ENCODE measurements around the gene KNSTRN. TPM values are rescaled to one million over a fixed set of nuclear protein-coding genes. Genes with fewer than 3 reads are reported as not detected.

KNSTRN gene
- total RNA-seq, 3 donors from 2014 or later (not counting 1 experiment from before 2014, with no cell fraction given): 5.4 to 7.6 (median 5.6) TPM

GRCh38 chr15:40349163-40349562, 33.4 kb upstream of the KNSTRN start:
- DNase-seq (no peak), ATAC-seq (no peak)
- TF ChIP-seq CTCF (IDR thresholded peaks at IDR 0.05): no peak
- Histone ChIP-seq H3K4me1 (ENCODE audit: control insufficient read depth, insufficient read depth, low read length) (peaks cover 9% of the 10 kb centered on the region), H3K27ac (ENCODE audit: low read length) (no peak overlapping the region), H3K27me3 (ENCODE audit: control insufficient read depth, insufficient read depth, low read length) (no peaks in the 10 kb centered on the region), H3K9me3 (ENCODE audit: control insufficient read depth, insufficient read depth, low read length) (no peaks in the 10 kb centered on the region), H3K36me3 (ENCODE audit: control insufficient read depth, insufficient read depth, low read length) (no peaks in the 10 kb centered on the region), H3K4me3 (ENCODE audit: low read length) (no peak overlapping the region)
- H3K36me3 Mint-ChIP-seq: no peaks in the 10 kb centered on the region
- 89% methylated on average over 5 of the region's 5 CpGs for WGBS (ENCODE audit: insufficient coverage)
- no peak overlapping the region for H3K4me3 Mint-ChIP-seq
- no peaks in the 10 kb centered on the region for H3K27me3 Mint-ChIP-seq (ENCODE audit: low read depth in 2 of 2)
- intact Hi-C loops (cut with micrococcal nuclease): no loop called here
- H3K9me3 Mint-ChIP-seq: no peaks in the 10 kb centered on the region
- peaks cover 0 to 5% of the 10 kb centered on the region in 2 donors for H3K4me1 Mint-ChIP-seq
- H3K27ac Mint-ChIP-seq: no peak overlapping the region

GRCh38 chr15:40352281-40352901, 30.1 kb upstream of the KNSTRN start:
- Histone ChIP-seq H3K4me1 (ENCODE audit: control insufficient read depth, insufficient read depth, low read length) (peaks cover 4% of the 10 kb centered on the region), H3K9me3 (ENCODE audit: control insufficient read depth, insufficient read depth, low read length) (no peaks in the 10 kb centered on the region), H3K27ac (ENCODE audit: low read length) (no peak overlapping the region), H3K4me3 (ENCODE audit: low read length) (no peak overlapping the region), H3K27me3 (ENCODE audit: control insufficient read depth, insufficient read depth, low read length) (no peaks in the 10 kb centered on the region), H3K36me3 (ENCODE audit: control insufficient read depth, insufficient read depth, low read length) (no peaks in the 10 kb centered on the region)
- Mint-ChIP-seq H3K27ac (no peak overlapping the region), H3K4me3 (no peak overlapping the region), H3K9me3 (no peaks in the 10 kb centered on the region), H3K27me3 (ENCODE audit: low read depth in 2 of 2) (peaks cover 0 to 9% of the 10 kb centered on the region in 2 donors), H3K36me3 (no peaks in the 10 kb centered on the region), H3K4me1 (peaks cover 0 to 10% of the 10 kb centered on the region in 2 donors)
- DNase-seq (no peak), ATAC-seq (no peak)
- WGBS (ENCODE audit: insufficient coverage): 89% methylated on average over 6 of the region's 7 CpGs
- intact Hi-C loops (cut with micrococcal nuclease): no loop called here
- TF ChIP-seq CTCF (IDR thresholded peaks at IDR 0.05): no peak

DNA sequence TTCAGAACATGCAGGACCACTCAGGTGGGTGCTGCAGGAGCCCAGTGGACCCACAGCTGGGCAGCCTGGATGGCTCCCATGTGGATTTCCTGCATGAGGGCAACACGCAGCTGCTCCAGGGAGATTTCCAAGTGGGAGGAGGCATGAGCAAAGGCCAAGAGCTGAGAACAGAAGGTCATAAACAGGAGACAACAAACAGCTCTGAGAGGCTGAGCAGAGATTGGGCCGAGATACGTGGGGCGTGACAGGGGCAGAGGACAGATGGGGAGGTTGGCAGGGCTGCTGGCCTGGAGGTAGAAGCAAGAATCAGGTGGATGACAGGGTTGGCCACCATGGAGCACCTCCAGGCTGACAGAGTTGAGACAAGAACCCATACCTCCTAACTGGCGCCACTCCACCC, 28.8 kb upstream of the KNSTRN start:
- H3K27me3 ChIP-seq (ENCODE audit: control insufficient read depth, insufficient read depth, low read length): no peaks in the 10 kb centered on the region
- ATAC-seq (no peak), DNase-seq (no peak)
- no peaks in the 10 kb centered on the region for H3K36me3 ChIP-seq (ENCODE audit: control insufficient read depth, insufficient read depth, low read length)
- H3K36me3 Mint-ChIP-seq: no peaks in the 10 kb centered on the region
- peaks cover 0 to 9% of the 10 kb centered on the region in 2 donors for H3K27me3 Mint-ChIP-seq (ENCODE audit: low read depth in 2 of 2)
- intact Hi-C loops (cut with micrococcal nuclease): no loop called here
- WGBS (ENCODE audit: insufficient coverage): 91% methylated on average over 5 of the region's 5 CpGs
- no peaks in the 10 kb centered on the region for H3K9me3 ChIP-seq (ENCODE audit: control insufficient read depth, insufficient read depth, low read length)
- H3K4me3 ChIP-seq (ENCODE audit: low read length): no peak overlapping the region
- no peak for TF ChIP-seq CTCF (IDR thresholded peaks at IDR 0.05)
- no peak overlapping the region for H3K27ac ChIP-seq (ENCODE audit: low read length)
- H3K9me3 Mint-ChIP-seq: no peaks in the 10 kb centered on the region
- H3K4me1 Mint-ChIP-seq: peaks cover 1 to 15% of the 10 kb centered on the region in 2 donors
- no peak overlapping the region for H3K4me3 Mint-ChIP-seq
- peaks cover 14% of the 10 kb centered on the region for H3K4me1 ChIP-seq (ENCODE audit: control insufficient read depth, insufficient read depth, low read length)
- no peak overlapping the region for H3K27ac Mint-ChIP-seq
